Peyer's patch (tissue), 4 donors: ENCODE results near the gene SNX18.
"Not testable (repeated sequence)": the region's sequence is repeated elsewhere in the genome, so short reads cannot be mapped to it uniquely, and the experiment has no call there.

Source experiments
- POLR2A ChIP-seq, 2 donors: fragments of 450-650 bp; IDR thresholded peaks; one replicate each; pipeline ENCODE4 v1.5.1; 2017; ENCODE audit warnings: antibody characterized with exemption in 2 of 2, mild to moderate bottlenecking in 2 of 2, moderate library complexity in 2 of 2
- TF ChIP-seq, protein P1 (sequence below), 6 experiments: fragments of 450-650 bp in 4 of 6; fragments of 200-600 bp in 2 of 6; sonication (generic) in 1 of 6; IDR thresholded peaks; one replicate each; pipeline ENCODE4 v1.5.1; 2017 to 2019; ENCODE audit warnings: antibody characterized with exemption in 6 of 6, mild to moderate bottlenecking in 3 of 6, moderate library complexity in 1 of 6

DNA sequence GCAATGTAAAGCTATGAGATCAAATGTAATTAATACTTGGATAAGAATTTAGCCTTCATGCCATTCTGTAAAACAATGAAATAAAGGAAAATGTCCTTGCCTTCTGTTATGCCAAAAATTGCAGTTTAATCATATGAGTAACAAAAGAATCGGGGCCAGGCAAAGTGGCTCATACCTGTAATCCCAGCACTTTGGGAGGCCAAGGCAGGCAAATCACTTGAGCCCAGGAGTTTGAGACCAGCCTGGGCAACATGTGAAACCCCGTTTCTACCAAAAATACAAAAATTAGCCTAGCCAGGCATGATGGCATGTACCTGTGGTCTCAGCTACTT lies 27.9 kb upstream of the SNX18 start:
- TF ChIP-seq, protein P1, sequence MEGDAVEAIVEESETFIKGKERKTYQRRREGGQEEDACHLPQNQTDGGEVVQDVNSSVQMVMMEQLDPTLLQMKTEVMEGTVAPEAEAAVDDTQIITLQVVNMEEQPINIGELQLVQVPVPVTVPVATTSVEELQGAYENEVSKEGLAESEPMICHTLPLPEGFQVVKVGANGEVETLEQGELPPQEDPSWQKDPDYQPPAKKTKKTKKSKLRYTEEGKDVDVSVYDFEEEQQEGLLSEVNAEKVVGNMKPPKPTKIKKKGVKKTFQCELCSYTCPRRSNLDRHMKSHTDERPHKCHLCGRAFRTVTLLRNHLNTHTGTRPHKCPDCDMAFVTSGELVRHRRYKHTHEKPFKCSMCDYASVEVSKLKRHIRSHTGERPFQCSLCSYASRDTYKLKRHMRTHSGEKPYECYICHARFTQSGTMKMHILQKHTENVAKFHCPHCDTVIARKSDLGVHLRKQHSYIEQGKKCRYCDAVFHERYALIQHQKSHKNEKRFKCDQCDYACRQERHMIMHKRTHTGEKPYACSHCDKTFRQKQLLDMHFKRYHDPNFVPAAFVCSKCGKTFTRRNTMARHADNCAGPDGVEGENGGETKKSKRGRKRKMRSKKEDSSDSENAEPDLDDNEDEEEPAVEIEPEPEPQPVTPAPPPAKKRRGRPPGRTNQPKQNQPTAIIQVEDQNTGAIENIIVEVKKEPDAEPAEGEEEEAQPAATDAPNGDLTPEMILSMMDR (IDR thresholded peaks at IDR 0.05), result not testable (repeated sequence)
- not testable (repeated sequence) for TF ChIP-seq POLR2A (IDR thresholded peaks at IDR 0.05)
